Mesenteric fat pad (tissue), 1 donor: Measurements from ENCODE around the gene PDE4D. TPM values are rescaled to one million over a fixed set of nuclear protein-coding genes. Genes with fewer than 3 reads are reported as not detected.
"Not testable (repeated sequence)": the region's sequence is repeated elsewhere in the genome, so short reads cannot be mapped to it uniquely, and the experiment has no call there.

Experiments
- DNase-seq: peaks from one replicate; pipeline ENCODE4 v3.0.0-alpha.2; 2020; ENCODE audit warnings: low spot score
- total RNA-seq: library from RNA; stranded (reverse); fragmentation: NEBNext Ultra II Directional; extraction: Animal tissue kit (Norgen Biotek cat#: 25700); gene quantifications from one replicate; pipeline ENCODE4 v1.2.1, GENCODE V29; 2021
- donor health status: DM: yes; HTN: yes; CAD: no.

Gene PDE4D
- total RNA-seq, 1 donor from 2014 or later = 28.8 TPM

DNA sequence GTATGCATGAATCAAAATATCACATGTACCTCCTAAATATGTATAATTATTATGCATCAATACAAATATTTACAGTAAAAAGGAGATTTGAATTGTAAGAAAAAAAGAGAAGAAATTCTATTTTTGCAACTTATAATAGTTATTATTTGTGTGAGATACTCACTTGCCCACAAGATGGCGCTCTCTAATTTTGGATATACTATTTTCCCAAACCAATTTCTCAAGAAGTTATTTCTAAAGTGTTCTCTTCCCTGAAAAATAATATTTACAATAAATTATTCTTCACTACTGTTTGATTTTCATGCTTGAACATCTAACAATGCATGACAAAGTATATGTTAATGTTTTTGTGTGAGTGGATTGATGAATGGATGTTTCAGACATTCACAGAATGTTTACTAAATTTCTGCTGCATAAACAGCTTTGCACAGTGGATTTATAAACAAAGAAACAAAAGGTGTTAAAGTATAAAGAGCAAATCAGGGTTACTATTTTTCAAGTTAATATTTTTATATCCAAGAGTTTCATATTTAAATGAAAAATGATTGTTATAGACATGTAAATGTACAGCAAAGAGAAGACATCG is 503.4 kb downstream of the PDE4D start:
- DNase-seq = no peak

DNA sequence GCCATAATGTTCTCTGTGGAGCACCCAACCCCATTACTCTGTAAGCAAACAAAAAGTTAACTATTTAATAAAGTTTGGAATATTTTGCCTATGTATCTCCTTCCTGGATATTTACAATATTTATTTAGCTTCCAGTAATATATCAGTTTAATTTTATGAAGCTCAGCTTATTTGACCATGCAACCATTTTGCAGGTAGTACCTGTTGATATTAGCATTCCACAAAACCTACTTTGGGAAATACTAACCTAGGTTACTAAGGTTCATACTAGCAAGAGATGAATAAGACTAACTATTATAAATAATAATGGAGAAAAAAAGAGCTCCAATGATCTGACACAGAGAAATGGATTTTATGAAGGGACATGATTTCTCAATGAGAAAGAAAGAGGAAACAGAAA is 506.4 kb downstream of the PDE4D start:
- DNase-seq = no peak

DNA sequence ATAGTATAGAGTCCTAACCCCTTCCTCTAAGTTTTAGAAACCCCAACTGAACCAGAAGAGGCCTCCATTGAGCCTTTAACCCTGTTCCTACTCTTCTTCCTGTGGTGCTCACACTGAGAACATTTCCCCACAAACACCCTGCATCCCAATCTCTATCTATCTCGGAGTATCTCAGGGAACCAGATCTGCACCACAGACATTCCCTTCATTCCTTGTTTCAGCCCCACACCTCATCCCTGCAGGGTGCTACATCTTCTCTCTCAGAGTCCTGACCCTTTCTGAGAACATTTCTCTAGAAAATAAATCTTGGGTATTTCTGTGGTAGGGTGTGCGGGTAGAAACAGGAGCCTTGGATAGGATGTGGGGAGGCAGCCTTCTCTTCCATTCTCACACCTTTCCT is 507.8 kb downstream of the PDE4D start:
- no peak for DNase-seq

DNA sequence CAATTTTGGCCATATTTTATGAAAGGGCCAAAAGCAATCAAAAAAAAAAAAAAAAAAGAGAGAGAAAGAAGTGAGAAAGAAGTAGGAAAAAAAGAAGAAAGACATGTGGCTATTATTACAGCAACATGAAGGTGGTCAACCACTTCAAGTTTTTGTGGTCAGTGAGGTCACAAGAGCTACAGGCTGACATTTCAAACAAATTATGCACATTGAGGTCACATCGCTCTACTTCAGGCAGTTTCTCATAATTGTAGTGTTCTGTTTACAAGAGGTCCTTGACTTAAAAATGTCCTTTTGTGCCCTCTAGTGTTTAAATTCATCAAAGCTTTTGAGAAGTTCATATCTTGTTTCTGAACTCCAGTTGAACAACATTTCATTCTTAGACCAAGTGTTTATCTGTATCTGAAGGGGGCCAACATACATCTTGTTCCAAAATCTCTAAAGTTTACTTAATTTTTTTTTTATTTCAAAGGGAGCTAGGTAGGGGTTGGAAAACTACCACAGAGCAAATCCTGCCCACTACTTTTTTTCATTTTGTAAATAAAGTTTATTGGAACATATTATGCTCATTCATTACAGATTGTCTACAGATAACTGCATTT is 513.1 kb downstream of the PDE4D start:
- DNase-seq = no peak

DNA sequence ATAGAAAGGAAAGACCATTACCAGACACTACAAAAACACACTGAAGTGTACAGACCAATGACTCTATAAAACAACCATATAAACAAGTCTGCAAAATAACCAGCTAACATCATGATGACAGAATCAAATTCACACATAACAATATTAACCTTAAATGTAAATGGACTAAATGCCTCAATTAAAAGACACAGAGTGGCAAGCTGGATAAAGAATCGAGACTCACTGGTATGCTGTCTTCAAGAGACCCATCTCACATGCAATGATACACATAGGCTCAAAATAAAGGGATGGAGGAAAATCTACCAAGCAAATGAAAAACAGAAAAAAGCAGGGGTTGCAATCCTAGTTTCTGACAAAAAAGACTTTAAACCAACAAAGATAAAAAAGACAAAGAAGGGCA is 519.5 kb downstream of the PDE4D start:
- not testable (repeated sequence) for DNase-seq

DNA sequence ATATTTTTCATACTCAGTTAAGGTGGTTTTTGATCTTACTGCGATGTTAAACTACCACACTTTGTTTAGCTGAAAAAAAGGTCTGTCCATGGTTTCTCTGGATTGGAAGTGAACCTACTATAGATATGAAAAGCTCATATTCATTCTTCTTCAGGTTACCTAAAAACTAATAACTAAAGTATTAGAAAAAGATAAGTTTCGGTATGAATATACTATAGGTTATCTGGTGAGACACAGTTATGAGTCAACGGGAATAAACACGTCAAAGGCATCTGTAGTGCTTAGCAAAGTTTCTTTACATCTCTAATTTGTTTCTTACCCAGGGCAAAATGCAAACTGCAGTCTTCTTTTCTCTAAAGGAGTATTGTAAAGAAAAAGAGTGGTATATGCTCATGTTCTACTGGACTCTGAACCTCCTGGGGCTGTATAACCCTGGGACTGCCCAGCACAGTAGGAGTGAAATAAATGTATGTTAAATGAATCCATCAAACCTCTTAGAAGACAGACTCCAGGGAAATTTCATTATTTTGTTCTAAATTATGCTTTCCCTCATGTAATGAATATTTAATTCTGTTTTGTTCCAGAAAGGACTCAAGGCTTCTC is 521.9 kb downstream of the PDE4D start:
- DNase-seq = no peak

DNA sequence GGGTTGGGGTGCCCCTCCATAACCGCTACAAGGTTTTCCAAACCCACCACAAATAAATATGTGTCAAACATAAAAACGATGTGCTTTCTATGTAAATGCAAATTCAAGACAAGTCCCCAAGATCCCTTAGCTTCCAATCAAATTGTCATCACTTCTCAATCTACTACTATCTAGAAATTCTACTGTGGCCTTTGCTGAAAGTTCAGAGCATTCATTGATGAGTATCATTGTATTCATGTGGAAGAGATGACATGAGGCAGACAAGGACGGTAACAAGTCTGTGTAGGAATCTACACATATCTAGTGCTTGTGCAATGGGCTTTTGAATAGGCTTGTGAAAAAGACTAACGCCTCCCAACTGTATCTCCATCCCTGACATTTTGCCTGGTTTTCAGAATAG is 524.6 kb downstream of the PDE4D start:
- DNase-seq = no peak

DNA sequence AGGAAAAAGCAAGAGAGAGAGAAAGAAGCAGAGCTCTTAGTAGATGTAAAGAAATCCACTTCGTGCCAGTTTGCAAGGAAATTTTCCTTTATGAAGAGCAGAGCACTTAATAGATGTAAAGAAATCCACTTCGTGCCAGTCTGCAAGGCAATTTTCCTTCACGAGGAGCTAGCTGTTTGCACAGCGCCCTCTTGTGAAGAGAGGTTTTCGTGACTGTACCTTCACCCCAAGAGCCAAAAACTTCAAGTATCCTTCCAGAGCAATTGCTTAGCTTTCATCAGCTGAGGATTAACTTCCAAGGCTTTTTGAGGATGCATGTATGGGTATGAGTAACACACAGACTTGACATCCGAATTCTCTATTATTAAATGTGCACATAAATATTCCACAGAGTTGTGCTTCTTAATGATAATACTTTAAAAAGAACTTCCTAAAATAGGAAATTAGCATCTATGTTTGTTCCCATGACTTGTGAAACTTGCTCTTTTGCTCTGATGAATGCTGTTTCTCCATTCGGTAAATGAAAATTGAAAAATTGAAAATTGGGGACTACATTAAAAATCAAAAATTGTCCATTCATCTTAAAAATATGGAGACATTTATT is 525.6 kb downstream of the PDE4D start:
- DNase-seq = no peak

DNA sequence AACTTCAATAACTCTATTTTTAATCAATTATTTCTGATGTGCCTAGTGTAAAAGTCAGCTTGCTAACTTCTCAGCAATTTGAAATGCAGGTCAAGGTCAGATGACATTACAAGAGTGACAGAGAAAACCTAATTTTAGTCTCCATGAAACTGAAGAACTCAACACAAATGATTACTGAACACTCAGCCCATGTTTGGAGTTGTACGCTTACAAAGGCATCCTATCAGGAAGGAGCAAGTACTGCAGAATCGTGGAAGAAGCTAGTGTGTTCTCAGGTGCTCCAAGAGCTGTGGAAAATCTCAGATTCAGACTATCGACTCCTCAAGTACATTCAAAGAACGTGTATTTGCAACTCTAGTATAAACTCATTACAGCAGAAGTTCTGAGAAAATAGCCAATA is 526.7 kb downstream of the PDE4D start:
- DNase-seq = no peak

DNA sequence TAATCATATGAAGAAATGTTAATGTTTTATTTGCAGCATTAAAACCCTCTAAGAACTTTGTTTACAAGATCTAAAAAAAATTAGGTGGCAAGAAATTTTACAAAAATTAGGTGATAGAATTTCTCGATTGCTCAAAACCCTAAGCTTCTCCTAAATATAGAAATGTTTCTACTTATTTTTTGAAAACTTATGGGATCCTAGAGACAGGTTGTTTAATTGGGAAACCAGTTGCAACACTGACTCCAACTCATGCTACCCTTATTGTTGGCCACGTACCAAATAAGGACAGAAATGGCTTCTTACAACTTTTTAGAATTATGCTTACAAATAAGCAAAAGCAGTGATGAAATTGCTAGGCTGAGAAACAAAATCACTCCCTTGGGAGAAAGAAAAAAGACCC is 531.1 kb downstream of the PDE4D start:
- DNase-seq = no peak

DNA sequence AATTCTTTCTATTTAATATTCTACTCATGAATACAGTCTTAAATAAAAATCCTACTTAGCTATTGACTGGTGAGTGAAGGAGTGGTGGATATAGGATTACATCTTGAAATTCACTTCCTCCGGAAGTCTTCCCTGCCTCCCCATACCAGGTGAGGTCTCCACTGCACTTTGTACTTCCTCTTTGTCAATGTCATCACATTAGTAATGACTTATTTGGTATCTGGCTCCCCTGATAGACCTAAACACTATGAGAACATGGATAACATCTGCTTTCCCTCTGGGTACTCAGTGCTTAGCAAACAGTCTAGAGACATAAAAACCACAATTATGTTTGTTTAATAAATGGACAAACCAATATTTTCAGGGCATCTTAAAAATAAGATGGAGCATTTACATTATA is 532.1 kb downstream of the PDE4D start:
- DNase-seq = no peak

DNA sequence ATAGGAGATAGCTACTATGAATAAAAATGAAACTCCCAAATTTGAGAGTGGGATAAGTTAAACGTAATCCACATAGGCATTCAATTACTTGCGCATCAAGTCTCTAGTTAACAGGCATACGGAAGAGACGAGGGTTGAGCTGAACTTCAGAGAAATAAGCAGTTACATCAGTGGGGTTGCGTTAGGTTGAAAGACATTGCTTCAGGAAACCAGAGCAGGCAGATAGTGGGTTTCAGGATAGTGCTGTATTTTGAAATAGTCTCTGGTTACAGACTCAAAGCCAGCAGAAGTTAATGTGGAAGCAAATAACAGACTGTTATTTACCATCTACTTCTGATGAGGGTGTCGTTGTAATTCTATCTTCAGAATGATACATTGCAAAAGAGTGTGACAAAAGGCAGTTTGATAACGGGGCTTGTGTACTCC is 533.4 kb downstream of the PDE4D start:
- DNase-seq = no peak

DNA sequence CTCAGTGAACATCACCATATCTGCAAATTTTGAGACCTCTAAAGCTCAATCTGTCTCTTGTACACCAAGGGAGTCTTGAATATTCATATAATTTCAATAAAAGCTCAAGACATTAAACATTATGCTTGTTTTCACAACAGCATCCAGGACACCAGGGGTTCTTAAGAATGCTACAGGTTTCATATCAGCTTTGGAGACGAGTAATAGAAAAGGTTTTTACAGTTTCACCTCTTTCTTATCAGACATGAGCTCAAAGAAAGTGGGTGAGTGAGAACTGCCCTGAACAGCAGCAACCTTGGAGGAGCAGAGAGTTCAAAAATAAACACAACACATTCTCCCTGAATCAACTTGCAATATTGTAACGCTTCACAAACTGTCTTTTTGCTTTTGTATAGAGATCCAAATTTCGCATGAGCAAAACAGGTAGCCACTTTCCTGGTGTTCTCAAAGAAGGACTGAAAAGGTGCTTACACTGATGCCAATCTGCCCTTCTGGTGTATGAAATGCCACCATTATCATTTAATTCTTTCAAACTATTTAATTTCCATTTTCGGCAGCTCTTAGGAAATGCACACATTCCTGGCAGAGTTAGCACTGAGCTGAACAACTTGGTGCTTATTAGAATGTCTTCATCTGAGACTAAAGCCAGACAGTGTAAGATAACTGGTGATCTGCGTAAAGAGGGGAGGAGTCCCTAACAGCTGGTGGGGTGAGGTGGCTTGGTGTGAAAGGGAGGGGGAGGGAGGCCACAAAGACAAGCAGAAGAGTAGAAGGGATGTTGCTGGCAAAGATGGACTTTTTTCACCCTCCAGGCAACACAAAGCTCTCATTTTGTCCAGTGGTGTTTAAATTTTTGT is 535.3 kb downstream of the PDE4D start:
- DNase-seq = no peak

DNA sequence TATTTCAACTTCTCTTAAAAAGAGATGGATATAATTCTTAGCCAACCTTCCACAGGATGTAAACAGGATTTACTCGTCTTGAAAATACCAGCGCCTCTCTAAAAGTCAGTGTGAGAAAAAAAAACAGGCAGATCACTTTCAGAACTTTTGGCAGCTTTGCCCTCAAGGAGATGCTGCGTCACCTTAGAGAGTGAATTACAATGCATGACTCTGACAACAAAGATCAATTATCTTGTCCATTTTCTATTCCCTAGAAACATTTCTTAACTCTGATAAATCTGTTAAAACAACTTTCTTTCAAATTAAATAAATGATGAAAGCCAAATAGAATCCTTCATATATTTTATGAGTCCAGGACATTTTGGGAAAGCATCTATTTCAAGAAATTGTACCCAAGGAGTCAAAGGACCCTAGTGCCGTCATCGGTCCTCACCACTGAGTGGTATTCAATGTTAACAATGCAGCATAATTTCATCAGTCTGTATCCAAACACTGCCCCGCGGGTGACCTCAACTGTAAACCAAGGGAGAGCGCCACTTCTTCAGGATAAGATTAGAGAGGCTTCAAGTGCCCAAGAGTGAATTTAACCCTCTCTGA is 536.0 kb downstream of the PDE4D start:
- no peak for DNase-seq

DNA sequence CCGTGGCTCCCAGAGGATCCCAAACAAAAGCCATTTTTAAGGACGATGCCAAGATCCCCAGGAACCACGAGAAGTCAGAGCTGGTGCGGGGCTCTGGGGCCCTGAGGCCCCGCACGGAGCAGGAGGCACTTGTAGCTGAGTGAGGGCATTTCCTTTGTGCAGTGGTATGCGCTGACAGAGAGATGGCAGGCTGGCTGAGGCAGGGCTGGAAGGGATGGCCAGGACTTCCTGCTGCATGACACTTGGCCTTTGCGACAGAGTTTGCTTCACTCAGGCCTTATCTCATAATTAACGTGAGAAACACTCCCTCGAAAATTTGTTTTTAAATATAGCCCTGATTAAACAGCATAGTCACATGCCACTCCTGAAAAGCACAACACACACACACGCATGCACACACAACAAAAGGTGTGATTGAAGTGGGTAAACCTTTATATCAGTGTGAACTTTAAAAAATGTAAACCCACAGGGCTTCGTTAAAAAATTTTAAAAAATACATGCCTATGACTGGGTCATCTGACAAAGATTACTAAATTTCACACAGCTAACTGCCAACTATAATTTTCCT is 536.6 kb downstream of the PDE4D start:
- peak; percentile 85 for DNase-seq

DNA sequence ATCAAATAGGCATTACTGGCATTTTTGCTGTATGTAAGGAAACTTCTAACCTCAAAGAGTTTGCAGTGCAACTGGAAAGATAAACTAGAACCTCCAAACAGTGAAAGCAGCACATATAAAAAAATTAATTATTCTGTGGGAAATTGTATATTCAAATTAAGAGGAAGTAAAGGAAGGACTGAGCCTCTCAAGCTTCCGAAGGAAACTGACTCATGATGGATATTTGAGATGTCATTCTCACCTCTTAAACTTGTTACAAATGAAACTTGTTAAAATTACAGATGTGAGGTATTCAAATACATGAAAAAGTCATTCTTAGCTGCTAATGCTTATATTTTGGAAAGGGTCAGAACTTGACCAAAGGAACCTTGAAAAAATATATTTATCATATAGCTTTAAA is 538.7 kb downstream of the PDE4D start:
- DNase-seq = no peak

DNA sequence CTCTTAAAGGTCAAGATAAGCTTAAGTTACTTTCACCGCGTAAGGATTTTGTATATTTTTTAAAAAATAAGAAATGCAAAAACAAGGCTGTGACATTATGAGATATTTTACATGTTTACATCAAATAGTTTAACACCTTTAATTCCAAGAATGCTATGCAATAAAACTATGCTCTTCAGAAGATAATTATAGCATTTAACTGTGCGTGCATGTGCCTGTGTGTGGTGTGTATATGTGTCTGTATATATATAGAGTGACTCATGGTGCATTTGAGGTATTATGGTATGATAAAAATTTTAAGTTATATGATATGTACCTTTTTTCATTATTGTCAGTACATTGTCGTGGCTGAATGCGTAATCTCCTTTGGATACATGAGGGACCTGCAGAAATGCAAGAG is 539.3 kb downstream of the PDE4D start:
- no peak for DNase-seq

DNA sequence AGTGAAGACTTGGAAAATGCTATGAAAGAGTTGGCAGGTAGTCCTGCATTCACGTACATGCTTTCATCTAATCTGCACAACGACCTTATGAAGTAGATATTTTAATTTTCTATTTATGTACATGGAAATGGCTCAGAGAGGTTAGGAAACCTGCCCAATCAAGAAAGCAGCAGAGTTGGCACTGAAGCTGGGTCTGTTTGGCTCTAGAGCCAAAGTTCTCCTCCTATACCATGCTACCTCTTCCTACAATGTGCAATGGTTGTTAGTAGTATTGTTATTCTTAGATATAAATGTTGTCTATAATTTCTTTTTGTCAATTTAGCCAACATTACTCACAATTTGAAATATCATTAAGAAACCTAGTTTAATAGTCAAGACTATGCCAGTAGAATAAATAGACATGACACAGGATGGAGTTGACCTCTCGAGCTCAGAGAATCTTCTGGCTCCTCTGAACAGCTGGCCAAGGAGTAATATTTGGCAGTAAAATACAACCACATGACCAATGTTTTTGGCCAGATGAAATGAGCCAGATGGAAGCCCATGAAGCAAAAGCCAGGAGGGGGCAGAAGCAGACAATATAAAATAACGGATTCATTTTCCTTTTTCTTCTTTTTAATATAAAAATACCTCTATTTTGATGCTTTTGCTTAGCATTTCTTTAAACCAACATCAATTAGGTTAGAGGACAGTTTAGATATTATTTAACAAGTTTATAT is 542.3 kb downstream of the PDE4D start:
- DNase-seq = no peak

DNA sequence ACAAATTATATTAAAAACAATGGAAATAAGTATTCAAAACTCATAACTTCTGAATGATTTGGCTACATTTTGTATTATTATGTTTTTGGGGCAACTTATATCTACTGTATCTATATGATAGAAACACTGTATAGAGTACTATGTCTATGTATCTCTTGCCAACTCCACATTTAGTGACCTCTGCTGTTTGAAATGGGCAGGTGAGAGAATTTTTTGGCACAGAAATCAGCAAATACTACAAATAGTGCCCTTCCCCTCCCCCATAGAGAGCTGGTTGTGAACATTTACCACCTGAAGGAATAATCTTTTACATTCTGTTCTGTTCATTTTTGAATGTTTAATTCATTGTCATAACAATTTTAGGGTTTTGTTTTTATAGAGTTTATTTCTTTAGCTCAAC is 545.3 kb downstream of the PDE4D start:
- DNase-seq = no peak

DNA sequence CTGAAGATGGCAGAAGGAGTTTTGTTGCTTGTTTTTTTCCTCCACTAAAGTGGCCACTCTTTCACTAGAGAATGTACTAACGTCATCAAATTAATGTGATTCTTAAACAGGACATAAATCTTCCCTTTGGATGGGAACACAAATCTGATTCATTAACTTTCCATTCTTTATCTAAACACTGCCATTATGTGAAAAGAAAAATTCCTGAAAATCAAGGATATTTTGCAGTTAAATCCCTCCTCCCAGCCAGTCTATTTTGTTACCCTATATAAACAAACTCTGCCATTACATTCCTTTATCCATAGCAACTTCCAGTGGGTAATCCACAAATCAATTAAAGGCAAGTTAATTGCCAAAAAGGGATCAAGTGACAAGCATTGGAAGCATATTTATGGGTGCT is 546.5 kb downstream of the PDE4D start:
- DNase-seq = no peak
